ENCODE results near the gene NPBWR2.
"Not testable (repeated sequence)": the region's sequence is repeated elsewhere in the genome, so short reads cannot be mapped to it uniquely, and the experiment has no call there.

Gene NPBWR2

DNA sequence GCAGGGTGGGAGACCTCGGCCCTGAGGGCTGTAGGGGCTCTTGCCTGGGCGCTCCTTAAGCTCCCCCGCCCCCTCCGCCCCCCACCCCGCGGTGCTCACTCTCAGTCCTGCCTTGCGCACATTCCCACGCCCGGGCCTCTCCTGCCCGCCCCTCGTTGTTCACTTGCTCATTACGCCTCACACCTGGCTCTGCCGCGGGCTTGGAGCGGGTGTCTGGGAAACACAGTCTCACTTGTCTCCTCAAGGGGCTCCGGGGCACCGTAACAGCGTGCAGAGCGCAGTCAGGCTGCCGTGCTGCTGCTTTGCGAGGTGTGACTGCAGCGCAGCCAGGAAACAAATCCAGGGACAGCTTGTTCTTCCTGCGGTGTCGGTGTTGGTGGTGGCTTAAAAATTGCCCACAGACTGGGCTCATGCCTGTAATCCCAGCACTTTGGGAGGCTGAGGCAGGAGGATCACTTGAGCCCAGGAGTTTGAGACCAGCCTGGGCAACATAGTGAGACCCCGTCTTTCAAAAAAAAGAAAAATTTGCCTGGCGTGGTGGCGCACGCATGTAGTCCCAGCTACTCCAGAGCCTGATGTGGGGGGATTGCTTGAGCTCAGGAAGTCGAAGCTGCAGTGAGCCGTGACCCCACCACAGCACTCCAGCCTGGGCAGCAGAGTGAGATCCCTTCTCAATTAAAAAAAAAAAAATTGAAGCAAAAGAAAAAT is 4.6 kb downstream of the NPBWR2 start:
- DNase-seq (ENCODE audit: low spot score) = no peak

DNA sequence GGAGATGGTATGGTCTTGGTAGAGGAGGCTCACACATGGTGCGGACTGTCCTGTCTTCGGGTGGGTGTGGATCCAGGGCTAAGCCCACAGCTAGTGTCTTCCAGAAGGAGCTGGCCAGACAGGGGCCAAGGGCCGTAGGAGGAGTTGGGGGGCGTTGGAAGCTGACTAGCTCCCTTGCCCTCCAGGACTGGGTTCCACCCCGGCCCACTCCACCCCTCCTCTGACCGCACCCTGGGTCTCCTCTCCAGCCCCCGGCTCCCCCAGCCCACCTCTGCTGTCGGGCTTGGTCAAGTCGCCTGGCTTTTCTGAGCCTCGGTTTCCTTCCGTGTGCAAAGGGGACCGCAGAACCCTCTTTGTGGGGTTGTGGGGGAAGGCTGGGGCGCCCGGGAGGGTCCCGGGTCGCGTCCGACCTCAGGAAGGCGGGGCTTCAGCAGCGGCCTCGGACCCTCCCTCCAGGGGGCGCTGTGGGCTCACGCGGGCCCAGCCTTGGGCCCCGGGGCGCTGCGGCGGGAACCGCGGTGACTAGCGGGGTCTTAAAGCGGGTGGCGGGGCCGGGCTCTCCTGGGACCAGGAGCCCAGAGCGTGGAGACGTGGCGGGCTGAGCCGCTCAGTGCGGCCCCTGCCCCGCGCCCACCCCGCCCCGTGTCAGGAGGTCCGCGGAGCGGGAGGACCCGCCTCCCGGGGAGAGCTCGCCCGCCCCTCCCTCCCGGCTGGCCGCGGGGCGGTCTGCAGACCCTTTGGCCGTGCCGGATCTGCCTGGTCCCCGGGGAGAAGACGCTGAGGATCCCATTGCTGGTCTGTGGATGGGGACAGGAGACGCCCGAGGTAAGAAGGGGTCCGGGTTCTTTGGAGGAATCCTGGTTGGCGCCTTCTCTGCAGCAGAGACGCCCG is 5.4 kb downstream of the NPBWR2 start:
- DNase-seq (ENCODE audit: low spot score) = peak; percentile 64

- no peak for DNase-seq (ENCODE audit: low spot score)
Observed at GRCh38 chr20:64100946-64101688, 6.2 kb downstream of the NPBWR2 start.

GRCh38 chr20:64100566-64100888 is 6.8 kb downstream of the NPBWR2 start:
- DNase-seq (ENCODE audit: low spot score) = no peak

DNA sequence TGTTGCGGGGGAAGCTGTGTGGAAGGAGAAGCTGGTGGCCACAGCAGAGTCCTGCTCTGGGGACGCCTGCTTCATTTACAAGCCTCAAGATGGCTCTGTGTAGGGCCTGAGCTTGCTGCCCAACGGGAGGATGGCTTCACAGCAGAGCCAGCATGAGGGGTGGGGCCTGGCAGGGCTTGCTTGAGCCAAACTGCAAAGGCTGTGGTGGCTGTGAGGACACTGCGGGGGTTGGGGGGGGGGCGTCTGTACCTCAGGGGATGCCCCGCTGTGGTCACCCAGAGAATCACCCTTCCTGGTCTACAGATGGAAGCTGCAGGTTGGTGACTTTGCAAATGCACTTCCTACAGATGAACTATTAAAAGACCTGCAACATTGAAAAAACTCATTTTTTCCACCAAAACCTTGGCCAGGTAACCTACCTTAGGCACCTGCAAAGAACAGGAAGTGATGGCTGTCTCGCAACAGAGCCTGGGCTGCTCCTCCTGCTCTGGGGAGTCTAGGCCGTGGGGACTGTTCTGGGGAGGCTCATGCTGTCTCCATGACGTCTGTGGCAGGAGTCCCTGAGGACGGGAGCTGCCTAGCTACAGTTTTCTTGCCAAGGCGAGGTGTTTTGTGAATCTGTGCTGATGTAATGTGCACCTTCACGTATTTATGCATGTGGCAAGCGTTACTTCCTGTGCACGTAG is 7.3 kb downstream of the NPBWR2 start:
- DNase-seq (ENCODE audit: low spot score) = no peak

- no peak for DNase-seq (ENCODE audit: low spot score)
Observed at GRCh38 chr20:64099086-64099786, 8.1 kb downstream of the NPBWR2 start.

- DNase-seq (ENCODE audit: low spot score) = no peak
Observed at GRCh38 chr20:64098471-64099013, 8.8 kb downstream of the NPBWR2 start.

GRCh38 chr20:64096535-64096934 is 10.8 kb downstream of the NPBWR2 start:
- no peak for DNase-seq (ENCODE audit: low spot score)

- DNase-seq (ENCODE audit: low spot score) = no peak
Observed at GRCh38 chr20:64095927-64096326, 11.4 kb downstream of the NPBWR2 start.

DNA sequence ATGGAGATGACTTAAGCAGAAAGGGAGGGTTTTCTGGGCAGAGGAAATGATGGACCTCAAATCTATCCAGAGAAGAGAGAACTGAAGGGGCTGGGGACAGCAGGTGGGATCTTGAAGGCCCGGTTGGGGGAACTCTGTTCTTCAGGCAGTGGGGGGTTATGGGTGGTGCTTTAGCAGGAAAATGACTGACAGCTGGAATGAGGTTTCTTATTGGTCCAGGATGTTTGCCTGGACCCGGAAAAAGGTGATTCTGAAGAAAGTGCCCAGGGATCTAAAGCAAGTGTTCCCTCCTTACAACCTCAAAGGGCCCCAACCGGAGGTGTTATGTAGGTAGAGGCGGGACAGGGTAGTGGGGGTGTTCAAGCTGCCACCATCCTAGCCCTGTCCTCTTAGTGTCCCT is 11.9 kb downstream of the NPBWR2 start:
- DNase-seq (ENCODE audit: low spot score) = no peak

DNA sequence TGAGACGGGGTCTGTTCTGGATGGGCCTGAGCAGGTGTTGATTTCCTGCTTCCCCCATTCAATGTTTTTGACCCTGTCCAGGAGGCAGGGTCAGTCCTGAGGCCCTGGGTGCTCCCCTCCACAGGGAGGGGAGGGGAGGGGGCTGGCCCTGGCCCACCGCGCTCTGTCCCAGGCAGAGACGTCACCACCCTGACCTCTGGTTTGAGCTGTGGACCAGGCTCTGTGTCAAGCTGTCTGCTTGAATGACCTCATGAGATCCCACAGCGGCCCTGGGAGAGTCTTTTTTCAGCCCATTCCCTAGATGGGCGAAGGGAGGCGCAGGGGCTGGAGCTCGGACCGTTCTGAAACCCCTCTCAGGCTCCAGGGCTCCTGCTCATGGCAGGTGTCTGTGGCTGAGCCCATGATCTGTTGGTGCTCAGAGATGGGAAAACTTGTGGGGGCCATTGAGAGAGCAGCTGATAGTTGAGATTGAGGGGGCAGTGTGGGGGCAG is 14.3 kb downstream of the NPBWR2 start:
- DNase-seq (ENCODE audit: low spot score) = no peak

DNA sequence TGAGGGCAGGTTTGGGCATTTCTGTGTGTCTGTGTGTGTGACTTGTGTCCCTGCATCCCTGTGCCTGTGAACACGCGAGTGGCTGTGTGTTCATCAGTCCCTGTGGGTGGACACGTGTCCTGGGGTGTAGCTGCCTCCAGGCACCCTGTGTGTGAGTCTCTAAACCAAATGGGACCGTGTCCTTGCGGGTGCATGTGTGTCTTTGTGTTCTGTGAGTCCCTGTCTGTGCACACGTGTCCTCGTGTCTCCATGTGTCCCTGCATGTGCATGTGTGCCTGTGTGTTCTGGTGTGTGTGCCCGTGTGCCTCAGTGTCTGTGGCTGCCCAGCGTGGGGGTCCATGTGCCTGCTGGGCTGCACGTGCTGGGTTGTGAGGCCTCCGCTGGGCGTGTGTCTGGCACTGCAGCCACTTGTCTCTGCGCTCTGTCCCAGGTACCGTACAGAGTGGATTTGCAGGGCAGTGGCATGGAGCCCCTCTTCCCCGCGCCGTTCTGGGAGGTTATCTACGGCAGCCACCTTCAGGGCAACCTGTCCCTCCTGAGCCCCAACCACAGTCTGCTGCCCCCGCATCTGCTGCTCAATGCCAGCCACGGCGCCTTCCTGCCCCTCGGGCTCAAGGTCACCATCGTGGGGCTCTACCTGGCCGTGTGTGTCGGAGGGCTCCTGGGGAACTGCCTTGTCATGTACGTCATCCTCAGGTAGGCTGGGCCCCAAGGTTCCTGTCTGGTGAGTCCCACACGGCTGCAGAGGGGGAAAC is 14.9 kb downstream of the NPBWR2 start:
- DNase-seq (ENCODE audit: low spot score) = no peak

DNA sequence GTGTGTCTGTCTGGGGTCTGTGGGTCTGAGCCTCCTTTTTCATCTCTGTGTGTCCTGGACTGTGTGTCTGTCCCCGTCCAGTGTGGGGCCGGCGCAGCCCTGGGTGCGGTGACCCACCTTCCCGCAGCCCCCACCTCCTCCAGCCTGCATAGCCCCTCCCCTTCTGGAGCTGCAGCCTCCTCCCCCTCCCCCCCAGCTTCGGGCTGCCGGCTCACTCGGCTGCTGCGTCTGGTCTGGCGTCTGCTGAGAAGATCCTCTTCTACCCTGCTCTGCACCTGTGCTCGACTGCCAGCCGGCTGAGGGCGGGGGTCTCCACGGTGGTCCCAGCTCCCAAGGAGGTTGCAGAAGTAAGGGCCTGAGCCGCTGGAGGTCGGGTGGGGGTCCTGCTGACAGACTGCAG is 15.6 kb downstream of the NPBWR2 start:
- DNase-seq (ENCODE audit: low spot score) = no peak

GRCh38 chr20:64091340-64091739 is 16.0 kb downstream of the NPBWR2 start:
- DNase-seq (ENCODE audit: low spot score) = no peak

- DNase-seq (ENCODE audit: low spot score) = no peak
Observed at GRCh38 chr20:64090165-64090564, 17.2 kb downstream of the NPBWR2 start.

GRCh38 chr20:64088586-64088985 is 18.8 kb downstream of the NPBWR2 start:
- not testable (repeated sequence) for DNase-seq (ENCODE audit: low spot score)

DNA sequence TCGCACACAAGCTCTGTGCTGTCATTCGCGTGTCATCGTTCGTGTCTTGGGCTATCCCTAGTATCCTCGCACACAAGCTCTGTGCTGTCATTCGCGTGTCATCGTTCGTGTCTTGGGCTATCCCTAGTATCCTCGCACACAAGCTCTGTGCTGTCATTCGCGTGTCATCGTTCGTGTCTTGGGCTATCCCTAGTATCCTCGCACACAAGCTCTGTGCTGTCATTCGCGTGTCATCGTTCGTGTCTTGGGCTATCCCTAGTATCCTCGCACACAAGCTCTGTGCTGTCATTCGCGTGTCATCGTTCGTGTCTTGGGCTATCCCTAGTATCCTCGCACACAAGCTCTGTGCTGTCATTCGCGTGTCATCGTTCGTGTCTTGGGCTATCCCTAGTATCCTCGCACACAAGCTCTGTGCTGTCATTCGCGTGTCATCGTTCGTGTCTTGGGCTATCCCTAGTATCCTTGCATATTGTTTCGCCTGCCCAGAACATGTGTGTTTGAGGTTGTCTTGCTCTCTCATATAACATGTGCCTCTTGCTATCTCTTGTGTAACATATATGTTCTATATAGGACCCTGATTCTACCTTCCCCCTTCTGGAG is 20.0 kb downstream of the NPBWR2 start:
- DNase-seq (ENCODE audit: low spot score) = not testable (repeated sequence)

- DNase-seq (ENCODE audit: low spot score) = no peak
Observed at GRCh38 chr20:64086801-64087200, 20.6 kb downstream of the NPBWR2 start.

DNA sequence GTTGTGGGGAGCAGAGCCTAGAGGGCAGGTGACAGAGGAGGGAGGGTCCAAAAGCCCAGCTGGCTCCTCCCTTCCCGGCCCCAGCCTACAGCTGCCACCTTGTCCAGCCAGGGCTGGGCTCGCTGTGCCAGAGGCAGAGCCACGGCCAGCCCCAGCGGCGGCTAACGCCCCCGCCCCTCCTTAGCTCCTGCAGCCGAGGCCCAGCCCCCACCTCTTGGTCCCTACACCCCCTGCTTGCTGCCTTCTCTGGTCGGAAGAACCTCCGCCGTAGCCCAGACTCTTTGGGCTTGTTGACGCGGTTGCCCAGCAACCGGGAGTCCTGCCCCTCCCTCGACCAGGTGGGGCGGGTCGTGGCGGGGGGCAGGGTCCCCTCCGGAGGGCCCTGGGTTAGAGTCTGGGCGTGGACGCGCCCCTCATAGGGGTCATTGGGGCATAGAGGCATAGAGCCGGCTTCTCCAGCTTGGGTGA is 22.6 kb downstream of the NPBWR2 start:
- DNase-seq (ENCODE audit: low spot score) = no peak

All from AG08396 (cell line).